D721Med (cell line): ENCODE data around the gene KASH5.

Experiments used
- DNase-seq: peaks from one replicate; pipeline ENCODE4 v3.0.0; 2011; ENCODE audit warnings: low spot score; ENCODE audit not compliant: insufficient read length
- FAIRE-seq: peaks from 2 replicates; lab custom pipeline; 2011; peaks lifted over from hg19 to GRCh38; lab: Jason Lieb, UNC
- CTCF ChIP-seq: IDR thresholded peaks from 2 replicates; pipeline ENCODE4 v1.5.1; 2012; ENCODE audit warnings: mild to moderate bottlenecking, control low read depth; ENCODE audit not compliant: insufficient read depth; ENCODE audit errors: missing control alignments

The KASH5 gene

GRCh38 chr19:49343123-49343522 is 44.9 kb upstream of the KASH5 start:
- DNase-seq = no peak
- FAIRE-seq = no peak
- TF ChIP-seq CTCF = no peak

- FAIRE-seq (no peak), DNase-seq (no peak)
- no peak for TF ChIP-seq CTCF
Measured at GRCh38 chr19:49344505-49345423, 43.3 kb upstream of the KASH5 start.

- FAIRE-seq = no peak
- DNase-seq = no peak
- TF ChIP-seq CTCF = no peak
Measured at GRCh38 chr19:49347191-49347590, 40.9 kb upstream of the KASH5 start.

GRCh38 chr19:49347835-49348234 is 40.2 kb upstream of the KASH5 start:
- peak; percentile 27 for TF ChIP-seq CTCF
- DNase-seq (no peak), FAIRE-seq (no peak)

GRCh38 chr19:49348305-49349189 is 39.5 kb upstream of the KASH5 start:
- no peak for TF ChIP-seq CTCF
- DNase-seq (no peak), FAIRE-seq (no peak)

- DNase-seq (no peak), FAIRE-seq (no peak)
- TF ChIP-seq CTCF = no peak
Measured at GRCh38 chr19:49349567-49349966, 38.5 kb upstream of the KASH5 start.
